GM12892 (cell line): Measurements from ENCODE around the gene KLHL2.

Experiments used
- POLR2A ChIP-seq: IDR thresholded peaks from 2 replicates; pipeline ENCODE4 v1.6.1; 2011; ENCODE audit warnings: low read depth, low read length, control low read depth
- POLR2AphosphoS5 ChIP-seq: IDR thresholded peaks from 2 replicates; pipeline ENCODE4 v1.6.1; 2011; ENCODE audit warnings: low read depth, low read length, control low read depth
- TAF1 ChIP-seq: IDR thresholded peaks from 2 replicates; pipeline ENCODE4 v1.6.1; 2011; ENCODE audit warnings: low read depth, mild to moderate bottlenecking, control low read depth, low read length, borderline replicate concordance

DNA sequence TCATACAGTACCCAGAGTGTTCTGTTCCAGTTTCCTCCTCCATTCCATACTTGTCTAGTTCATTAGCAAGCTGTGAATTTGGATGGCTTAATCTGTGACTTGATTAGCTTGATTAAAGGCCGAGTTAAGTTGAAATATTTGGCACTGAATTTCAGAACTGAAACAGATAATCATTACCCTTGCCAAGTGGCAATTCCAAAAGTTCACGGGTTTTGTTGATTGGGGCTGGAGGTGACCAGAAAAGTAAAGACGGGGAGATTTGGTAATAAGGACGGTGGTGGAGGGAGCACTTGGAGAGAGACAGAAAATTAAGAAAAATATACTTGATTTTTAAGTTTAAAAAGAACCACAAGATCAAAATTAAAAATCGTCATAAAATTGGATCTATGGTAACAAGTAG is 21.9 kb upstream of the KLHL2 start:
- TF ChIP-seq POLR2A (no peak), POLR2AphosphoS5 (no peak), TAF1 (no peak)
